ENCODE measurements around the gene PLEKHA8.

GRCh38 chr7:30102281-30102680 is 74.1 kb downstream of the PLEKHA8 start:
- TF ChIP-seq POLR2AphosphoS5 (IDR thresholded peaks at IDR 0.05; ENCODE audit: low read depth, low read length) (no peak), TAF1 (IDR thresholded peaks at IDR 0.05; ENCODE audit: borderline replicate concordance, insufficient read depth, low read length) (no peak)
- TF ChIP-seq, protein P1, sequence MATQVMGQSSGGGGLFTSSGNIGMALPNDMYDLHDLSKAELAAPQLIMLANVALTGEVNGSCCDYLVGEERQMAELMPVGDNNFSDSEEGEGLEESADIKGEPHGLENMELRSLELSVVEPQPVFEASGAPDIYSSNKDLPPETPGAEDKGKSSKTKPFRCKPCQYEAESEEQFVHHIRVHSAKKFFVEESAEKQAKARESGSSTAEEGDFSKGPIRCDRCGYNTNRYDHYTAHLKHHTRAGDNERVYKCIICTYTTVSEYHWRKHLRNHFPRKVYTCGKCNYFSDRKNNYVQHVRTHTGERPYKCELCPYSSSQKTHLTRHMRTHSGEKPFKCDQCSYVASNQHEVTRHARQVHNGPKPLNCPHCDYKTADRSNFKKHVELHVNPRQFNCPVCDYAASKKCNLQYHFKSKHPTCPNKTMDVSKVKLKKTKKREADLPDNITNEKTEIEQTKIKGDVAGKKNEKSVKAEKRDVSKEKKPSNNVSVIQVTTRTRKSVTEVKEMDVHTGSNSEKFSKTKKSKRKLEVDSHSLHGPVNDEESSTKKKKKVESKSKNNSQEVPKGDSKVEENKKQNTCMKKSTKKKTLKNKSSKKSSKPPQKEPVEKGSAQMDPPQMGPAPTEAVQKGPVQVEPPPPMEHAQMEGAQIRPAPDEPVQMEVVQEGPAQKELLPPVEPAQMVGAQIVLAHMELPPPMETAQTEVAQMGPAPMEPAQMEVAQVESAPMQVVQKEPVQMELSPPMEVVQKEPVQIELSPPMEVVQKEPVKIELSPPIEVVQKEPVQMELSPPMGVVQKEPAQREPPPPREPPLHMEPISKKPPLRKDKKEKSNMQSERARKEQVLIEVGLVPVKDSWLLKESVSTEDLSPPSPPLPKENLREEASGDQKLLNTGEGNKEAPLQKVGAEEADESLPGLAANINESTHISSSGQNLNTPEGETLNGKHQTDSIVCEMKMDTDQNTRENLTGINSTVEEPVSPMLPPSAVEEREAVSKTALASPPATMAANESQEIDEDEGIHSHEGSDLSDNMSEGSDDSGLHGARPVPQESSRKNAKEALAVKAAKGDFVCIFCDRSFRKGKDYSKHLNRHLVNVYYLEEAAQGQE (IDR thresholded peaks at IDR 0.05; ENCODE audit: insufficient read depth in 1 of 2, low read depth in 2 of 2, low read length in 2 of 2): no peak
